Measurements from ENCODE around the gene NAPSA.

DNA sequence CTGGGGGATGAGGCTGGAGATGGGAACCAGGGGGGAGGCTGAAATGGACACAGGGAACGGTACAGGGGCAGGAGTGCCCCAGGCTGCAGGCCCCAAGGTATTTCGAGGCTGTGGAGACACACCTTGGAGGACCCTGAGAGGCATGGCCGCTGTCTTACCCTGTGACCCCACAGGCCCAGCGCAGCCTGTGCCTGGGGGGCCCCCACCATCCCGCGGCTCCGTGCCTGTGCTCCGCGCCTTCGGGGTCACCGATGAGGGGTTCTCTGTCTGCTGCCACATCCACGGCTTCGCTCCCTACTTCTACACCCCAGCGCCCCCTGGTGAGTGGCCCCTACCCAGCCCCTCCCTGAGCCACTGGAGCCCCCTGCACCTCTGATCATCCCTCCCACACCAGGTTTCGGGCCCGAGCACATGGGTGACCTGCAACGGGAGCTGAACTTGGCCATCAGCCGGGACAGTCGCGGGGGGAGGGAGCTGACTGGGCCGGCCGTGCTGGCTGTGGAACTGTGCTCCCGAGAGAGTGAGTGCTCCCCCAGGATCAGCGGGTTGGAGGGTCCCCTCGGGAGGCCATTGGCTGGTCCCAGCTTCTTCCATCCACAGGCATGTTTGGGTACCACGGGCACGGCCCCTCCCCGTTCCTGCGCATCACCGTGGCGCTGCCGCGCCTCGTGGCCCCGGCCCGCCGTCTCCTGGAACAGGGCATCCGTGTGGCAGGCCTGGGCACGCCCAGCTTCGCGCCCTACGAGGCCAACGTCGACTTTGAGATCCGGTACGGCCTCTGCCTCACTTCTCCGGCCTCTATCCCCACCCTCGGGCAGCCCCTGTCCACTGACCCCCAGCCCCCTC is 36.4 kb upstream of the NAPSA start:
- TF ChIP-seq, protein P1, sequence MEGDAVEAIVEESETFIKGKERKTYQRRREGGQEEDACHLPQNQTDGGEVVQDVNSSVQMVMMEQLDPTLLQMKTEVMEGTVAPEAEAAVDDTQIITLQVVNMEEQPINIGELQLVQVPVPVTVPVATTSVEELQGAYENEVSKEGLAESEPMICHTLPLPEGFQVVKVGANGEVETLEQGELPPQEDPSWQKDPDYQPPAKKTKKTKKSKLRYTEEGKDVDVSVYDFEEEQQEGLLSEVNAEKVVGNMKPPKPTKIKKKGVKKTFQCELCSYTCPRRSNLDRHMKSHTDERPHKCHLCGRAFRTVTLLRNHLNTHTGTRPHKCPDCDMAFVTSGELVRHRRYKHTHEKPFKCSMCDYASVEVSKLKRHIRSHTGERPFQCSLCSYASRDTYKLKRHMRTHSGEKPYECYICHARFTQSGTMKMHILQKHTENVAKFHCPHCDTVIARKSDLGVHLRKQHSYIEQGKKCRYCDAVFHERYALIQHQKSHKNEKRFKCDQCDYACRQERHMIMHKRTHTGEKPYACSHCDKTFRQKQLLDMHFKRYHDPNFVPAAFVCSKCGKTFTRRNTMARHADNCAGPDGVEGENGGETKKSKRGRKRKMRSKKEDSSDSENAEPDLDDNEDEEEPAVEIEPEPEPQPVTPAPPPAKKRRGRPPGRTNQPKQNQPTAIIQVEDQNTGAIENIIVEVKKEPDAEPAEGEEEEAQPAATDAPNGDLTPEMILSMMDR (IDR thresholded peaks at IDR 0.05; ENCODE audit: low read depth, low read length): peak; percentile 17; the same call in 1 of the 2 replicates
- TF ChIP-seq EZH2phosphoT487 (IDR thresholded peaks at IDR 0.05; ENCODE audit: low read depth): no peak
